ENCODE results near the gene ESF1. TPM values are rescaled to one million over a fixed set of nuclear protein-coding genes. Genes with fewer than 3 reads are reported as not detected.
"Not testable (repeated sequence)": the region's sequence is repeated elsewhere in the genome, so short reads cannot be mapped to it uniquely, and the experiment has no call there.

Gene ESF1
- total RNA-seq, 1 donor from 2014 or later = 9.3 TPM

DNA sequence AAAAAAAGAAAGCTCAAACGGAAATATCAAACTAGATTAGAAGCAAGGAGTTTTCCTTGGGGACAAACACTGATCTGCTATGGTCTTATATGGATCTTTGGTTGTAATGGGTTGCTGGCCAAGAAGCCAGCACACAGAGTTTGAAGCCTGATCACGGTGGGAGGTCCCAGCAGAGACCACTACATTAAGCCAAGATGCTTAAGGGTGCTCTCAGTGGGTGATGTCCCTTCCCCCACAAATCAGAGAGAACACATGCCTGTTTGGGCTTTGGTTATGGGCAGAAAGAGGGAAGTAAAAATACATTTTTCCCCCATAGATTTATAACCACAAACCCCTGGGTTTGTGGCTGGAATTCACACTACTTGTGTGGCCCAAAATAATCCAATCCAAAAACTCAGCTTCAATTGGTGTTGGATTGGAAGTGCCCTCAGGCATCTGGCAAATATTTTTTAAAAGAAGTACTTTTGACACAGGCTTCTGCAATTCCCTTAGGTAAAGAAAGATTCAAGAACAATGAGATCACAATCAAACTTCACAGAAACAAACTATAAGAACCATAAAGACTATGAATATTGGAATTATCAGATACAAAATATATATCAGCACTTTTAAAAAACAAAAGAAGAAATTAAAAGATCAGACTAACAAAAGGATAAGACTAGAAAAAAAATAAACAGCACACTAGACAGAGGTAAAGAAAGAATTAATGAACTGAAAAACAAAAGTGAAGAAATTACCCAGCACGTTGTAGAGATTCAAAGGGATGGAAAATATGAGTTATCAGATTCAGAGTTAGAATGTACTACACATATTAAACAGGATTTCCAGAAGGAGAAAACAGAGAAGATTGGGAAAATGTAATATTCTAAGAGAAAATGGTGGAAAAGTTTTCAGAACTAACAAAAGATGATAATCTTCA lies 44.7 kb downstream of the ESF1 start:
- DNase-seq (ENCODE audit: low read depth in 2 of 2) = no peak

DNA sequence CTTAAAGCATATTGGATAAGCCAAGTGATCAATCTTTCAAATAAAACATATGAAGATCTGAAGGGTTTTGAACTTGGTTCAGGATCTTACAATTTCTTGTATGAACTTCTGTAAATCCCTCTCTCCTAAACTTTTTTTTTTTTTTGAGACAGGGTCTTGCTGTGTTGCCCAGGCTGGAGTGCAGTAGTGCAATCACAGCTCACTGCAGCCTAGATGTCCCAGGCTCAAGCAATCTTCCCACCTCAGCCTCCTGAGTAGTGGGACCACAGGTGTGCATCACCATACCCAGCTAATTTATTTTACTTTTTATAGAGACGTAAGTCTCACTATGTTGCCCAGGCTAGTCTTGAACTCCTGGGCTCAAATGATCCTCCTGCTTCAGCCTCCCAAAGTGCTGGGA lies 46.5 kb downstream of the ESF1 start:
- DNase-seq (ENCODE audit: low read depth in 2 of 2) = not testable (repeated sequence)

DNA sequence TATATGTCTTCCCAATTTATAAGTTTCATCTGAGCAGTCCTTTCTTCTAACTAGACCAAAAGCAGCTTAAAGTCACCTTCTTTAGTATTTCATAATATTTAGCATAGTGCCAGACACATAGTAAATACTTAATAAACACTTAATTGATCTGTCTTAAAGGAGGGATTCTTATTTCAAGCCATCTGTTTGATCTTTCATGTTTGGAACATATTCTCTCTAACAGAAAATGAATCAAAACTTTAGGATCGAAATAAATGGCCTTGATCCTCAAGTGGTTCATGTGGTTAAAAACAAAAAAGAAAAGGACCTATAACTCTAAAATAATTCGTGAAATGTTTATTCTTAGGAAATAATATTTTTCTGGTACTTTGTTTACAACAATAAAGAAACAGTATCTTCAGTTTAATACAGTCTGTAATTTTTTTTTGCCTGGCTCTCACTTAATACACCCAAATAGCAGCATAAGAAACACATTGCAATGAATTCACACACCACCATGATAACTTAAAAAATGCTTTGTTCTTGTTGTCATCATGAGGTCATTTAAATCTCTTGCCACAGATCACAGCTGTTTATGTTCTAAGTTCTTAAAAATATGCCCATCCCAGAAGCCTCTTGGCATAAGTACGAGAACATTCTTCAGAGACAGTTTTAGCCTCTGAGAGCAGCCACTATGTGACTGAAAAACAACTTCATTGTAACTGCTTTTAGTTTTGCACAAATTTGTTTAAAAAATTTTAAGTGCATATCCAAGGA lies 48.1 kb downstream of the ESF1 start:
- DNase-seq (ENCODE audit: low read depth in 2 of 2) = no peak

DNA sequence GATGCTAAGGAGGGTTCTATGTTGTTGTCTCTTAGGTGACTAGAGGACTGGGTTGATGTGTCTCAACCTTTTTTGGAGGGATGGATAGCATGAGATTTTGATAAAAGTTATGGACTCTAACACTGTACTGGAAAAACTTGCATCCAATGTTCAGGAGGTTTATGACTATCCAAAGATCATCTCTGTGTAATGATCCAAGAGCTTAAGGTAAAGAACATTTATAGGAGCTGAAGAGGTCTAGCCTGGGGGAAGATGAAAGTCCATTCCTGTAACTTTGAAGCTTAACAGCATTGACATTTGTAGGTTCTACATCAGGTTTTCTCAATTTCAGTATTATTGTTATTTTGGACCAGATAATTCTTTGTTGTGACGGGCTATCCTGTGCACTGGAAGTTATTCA lies 48.9 kb downstream of the ESF1 start:
- DNase-seq (ENCODE audit: low read depth in 2 of 2) = no peak

DNA sequence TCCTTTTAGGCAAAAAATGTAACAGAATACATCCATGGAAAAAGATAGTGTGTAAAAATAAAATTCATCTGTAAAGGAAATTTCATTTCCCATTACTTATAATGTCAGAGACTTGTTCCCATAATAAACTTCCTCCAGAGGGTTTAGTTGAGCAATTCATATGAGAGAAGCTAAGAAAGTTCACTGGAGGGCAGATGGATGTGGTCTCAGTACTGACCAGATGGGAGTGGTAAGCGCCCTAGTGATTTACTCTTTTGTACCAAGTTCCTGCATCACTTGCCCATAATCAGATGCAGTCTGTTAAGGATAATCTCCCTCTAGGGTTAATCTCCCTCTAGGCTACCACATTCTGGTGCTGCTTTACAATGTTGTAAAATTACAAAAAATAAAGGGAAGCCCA lies 61.7 kb downstream of the ESF1 start:
- DNase-seq (ENCODE audit: low read depth in 2 of 2) = no peak

DNA sequence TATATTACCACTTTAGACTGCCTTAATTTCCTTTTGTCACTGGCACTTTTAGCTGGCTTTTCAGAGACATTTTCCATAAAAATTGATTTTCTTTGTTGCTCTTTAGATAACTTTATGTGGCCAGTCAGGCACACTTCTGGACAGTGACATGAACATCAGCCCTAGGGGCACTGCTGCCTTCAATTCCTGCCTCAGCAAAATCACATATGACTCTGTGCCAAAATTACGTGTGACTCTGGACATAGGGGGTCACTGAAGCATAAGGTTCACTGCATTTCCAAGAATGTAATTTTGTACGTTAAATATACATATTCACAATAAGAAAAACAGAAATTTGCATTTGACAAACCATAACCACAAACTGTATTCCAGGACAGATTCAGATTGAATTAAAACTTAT lies 66.5 kb downstream of the ESF1 start:
- DNase-seq (ENCODE audit: low read depth in 2 of 2) = no peak

DNA sequence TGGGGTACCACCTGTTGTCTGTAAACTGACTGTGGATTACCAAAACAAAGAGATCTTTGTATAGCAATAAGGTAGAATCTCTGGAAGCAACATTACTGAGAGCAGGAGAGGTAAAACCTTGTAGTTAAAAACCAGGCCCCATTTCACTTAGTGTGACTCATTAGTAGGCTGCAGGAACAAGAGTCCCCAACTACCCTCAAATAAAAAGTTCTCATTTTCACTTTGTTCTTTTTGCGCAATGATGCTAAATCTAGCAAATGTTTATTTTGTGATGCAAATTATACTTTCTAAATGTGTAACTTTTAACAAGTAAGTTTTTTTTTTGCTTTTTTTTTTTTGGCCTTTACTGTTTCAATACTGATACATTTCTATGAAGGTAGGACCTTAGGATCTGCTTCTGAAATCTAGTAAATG lies 67.1 kb downstream of the ESF1 start:
- DNase-seq (ENCODE audit: low read depth in 2 of 2) = no peak

DNA sequence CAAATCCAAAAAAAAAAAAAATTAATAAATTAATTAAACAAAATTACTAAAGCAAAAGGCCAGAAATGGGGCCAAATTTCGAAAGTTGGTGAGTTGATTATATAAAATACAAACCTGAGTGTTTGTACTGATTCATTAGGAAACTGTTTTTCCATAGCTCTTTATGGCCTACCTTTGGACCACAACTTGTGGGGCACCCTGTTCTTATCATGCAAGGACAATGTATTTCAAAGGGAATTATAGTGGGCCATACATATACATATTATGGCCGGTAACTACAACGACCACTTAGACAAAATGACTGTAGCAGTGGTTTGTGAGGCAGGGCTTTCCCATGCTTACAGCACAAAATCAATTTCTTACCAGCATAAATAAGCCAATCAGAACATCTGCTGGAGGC lies 69.5 kb downstream of the ESF1 start:
- DNase-seq (ENCODE audit: low read depth in 2 of 2) = no peak

DNA sequence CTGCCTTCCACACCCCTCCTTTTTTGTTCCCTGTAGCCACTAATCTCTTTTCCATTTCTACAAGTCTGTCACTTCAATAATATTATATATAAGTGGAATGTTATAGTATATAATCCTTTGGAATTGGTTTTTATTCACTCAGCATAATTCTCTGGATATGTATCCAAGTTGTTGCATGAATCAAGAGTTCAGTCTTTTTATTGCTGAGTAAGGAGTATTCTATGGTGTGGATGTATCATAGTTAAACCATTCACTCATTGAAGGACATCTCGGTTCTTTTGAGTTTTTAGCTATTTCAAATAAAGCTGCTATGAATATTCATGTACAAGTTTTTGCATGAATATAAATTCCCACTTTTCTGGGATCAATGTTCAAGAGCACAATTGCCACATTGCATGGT lies 76.5 kb downstream of the ESF1 start:
- no peak for DNase-seq (ENCODE audit: low read depth in 2 of 2)

DNA sequence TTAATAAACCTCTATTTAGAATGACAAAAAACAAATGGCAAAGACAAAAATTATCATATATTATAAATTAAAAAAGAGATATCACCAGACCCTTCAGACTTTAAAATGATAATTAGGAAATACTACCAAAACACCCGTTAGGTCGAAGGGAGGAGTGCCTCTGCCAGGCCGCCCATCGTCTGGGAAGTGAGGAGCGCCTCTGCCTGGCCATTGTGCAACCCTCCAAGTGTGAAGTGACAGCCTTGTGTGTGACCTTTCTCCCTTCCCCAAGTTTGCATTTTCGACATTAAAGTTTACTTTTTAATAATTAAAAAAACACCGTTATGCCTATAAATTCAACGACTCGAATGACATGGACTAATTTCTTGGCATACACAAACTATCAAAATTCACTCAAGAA lies 81.5 kb downstream of the ESF1 start:
- DNase-seq (ENCODE audit: low read depth in 2 of 2) = no peak

DNA sequence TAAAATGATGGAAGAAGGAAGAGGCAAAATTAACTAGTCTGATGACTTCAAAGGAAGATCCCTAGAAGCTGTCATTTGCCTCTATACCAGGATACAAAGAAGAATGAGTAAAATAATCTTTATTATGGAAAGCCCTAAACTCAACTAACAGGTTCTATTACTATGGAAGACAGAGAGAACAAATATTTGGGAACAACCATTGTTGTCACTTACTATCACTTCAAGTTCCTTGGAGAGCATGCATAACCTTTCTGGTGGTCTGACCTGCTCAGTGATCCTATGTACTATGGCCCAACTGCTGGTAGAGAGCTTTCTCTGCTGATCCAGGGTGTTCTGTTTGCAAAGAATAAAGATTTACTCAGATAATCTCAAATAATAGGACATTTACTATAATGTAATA lies 83.2 kb downstream of the ESF1 start:
- no peak for DNase-seq (ENCODE audit: low read depth in 2 of 2)

DNA sequence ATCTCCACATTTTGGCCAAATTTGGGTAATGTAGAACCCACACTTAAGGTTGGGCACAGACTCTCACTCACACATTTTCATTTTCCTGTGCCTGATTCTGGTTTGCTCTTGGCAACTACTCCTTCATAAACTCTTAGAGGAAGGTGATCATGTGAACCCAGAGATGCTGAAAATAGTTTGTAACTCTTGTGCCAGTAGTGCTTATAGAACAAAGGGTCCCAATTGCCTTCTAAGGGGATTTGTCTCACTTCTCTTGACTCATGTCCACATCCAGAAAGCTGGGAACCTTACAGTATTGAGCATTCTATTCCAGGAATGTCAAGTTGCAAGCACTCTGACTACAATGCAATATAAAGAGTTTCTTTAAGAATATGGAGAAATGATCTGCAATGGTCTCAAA lies 84.0 kb downstream of the ESF1 start:
- DNase-seq (ENCODE audit: low read depth in 2 of 2) = no peak

DNA sequence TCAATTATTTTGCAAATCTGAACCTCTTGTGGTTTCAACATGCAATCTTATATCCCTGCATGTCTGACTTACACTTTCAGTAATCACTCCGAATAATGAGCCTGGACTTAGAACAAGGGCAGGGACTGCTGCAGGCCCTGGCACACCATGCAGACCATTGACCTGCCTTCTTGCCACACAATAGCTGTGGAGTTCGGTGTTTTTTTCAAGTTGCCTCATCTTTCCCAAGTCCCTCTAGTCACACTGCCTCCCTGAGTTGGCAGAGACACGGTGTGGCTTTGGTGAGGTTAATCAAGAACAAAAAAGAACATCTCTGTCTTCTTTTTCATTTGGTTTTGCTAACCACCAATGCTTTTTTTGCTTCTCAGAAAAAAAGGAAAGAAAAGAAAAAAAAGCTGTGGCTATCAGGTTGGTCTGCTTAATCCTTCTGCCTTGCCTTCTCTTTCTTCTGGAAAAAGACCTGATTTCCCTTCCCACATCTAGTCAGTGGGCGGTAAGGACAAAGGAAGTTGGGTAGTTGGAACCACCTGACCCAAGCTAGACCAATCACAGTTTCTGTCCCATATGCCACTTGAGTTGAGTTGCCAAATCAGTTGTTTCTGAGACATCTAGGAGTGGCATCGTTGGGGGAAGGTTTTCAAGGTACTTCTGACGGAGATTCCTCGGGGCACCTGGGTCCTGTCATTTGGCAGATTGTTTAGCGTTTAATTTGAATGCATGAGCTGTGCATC lies 90.1 kb downstream of the ESF1 start:
- DNase-seq (ENCODE audit: low read depth in 2 of 2) = no peak

DNA sequence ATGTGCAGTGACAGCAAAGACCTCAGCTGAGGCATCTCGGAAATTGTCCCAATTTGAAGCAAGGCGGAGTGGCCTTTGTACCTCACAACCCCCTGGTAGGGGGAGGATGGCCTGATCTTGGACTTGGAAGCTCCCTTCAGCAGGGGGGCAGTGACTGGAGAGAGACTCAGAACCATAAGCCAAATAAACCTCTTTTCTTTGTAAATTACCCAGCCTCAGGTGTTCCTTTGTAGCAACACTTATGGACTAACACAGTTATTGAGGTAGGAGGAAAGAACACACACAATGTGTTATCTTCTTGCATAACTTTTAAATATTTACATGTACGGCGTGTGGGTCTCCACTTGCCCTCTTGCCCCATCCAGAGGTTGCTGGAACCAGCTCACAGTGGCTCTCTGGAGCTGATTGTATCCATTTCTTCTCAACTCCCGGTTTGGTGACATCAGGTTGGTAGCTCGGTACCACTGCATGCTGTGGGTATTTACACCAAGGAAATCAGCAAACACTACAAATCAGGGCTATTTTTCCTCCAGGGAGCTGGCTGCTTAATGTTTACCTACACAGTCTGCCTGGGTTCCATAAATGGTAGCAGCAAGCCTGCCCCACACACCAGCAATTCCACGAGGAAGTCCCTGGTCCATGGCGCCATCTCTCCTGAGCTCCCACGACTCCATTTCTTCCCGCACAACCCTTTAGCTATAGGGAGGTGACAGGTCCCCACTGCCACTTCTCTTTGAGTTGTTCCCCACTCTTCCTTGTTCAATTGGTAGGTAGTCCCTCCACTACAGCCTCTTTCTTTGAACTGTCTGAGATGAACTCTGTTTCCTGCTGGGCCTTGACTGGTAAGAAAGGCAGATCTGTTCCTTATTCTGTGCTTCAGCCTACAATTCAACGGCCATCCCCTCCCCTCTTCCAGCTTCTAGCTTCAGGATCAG lies 91.7 kb downstream of the ESF1 start:
- no peak for DNase-seq (ENCODE audit: low read depth in 2 of 2)

DNA sequence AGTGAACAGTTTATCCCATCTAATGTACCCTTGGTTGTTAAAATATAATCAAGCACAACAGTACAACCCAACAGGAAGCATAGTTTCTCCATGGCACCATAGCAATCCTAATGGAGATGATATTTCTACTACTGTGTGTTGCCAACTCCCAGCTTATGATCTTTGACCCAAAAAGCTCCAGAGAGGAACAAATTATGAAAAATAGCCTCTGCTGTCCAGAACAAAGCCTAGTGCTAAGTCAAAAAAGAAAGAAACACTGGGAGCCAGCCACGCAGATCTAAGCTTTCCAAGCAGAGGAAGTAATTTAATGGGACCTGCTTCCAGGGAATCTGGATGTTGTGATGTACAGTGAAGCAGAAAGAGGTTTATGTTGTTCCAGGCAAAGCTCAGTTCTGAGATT lies 93.8 kb downstream of the ESF1 start:
- DNase-seq (ENCODE audit: low read depth in 2 of 2) = no peak

DNA sequence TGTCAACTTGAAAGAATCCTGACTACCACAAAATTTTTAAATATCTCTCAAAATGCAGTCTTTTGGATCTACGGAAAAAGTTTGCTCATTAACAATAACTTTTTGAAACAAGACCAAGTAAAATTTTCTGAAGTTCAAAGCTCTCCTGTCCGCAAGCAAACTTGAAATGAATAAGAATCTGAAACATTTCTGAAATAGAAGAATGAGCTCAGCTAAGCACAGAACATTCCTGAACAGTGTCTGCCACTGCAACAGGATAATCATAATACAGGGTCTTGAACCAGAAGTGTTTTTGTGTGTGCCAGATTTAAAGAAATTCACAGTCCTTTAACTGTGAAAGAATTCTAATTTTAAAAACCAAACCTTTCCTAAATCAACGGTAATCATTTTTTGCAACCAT lies 96.9 kb downstream of the ESF1 start:
- DNase-seq (ENCODE audit: low read depth in 2 of 2) = no peak

DNA sequence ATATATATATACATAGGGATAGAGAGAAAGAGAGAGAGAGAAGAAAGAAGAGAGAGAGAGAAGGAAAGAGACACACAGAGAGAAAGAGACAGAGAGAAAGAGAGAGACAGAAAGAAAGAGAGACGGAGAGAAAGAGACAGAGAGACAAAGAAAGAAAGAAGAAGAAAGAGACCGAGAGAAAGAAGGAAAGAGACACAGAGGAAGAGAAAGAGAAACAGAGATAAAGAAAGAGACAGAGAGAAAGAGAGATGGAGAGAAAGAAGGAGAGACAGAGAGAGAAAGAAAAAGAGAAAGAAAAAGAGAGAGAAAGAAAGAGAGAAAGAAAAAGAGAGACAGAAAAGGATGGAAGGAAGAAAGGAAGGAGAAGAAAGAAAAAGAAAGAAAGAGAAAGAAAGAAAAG lies 99.1 kb downstream of the ESF1 start:
- no peak for DNase-seq (ENCODE audit: low read depth in 2 of 2)

DNA sequence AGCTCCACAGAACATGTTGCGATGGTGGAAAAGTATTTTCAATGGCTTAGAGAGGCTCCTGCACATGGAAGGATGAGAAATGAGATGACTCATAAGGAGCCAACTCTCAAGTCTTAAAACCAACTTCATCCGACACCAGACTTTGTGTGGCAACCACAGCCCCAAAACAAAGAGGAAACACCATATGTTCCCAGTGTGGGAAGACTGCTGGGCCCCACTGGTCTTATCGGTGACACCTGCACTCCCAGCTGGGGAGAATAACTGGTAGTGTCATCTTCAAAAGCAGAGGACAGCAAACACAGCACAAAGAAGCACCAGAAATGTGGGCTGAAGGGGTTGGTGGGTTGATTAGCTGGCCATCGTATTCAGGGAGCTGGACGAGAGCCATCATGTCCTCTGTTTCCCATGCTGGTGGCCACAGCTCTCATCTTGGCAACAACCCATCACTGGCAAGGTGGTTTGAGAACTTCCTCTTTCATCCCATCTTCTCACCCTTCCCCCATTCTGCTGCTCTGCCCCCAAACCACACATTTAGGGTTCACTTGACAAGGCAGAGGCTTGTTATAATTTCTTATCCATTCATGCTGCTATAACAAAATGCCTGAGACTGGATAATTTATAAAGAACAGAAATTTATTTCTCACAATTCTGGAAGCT lies 100.0 kb downstream of the ESF1 start:
- no peak for DNase-seq (ENCODE audit: low read depth in 2 of 2)

DNA sequence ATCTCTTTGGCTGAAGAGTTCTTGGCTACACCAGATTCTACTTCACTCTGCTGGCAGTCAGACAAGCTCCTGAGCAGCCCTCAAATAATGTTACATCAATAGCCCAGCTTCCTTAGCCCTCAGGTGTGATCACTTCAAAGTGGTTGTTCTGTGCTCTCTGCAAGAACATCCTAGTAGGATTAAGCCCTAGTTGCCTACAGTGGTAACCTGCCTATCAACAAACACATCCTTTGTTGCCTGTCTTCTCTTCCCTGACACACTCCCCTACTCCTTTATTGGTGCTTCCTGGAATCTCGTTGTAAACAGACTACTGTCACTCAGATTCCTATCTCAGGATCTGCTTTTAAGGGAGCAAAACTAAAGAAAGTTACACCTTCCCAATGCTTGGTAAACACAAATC lies 100.9 kb downstream of the ESF1 start:
- DNase-seq (ENCODE audit: low read depth in 2 of 2) = no peak

DNA sequence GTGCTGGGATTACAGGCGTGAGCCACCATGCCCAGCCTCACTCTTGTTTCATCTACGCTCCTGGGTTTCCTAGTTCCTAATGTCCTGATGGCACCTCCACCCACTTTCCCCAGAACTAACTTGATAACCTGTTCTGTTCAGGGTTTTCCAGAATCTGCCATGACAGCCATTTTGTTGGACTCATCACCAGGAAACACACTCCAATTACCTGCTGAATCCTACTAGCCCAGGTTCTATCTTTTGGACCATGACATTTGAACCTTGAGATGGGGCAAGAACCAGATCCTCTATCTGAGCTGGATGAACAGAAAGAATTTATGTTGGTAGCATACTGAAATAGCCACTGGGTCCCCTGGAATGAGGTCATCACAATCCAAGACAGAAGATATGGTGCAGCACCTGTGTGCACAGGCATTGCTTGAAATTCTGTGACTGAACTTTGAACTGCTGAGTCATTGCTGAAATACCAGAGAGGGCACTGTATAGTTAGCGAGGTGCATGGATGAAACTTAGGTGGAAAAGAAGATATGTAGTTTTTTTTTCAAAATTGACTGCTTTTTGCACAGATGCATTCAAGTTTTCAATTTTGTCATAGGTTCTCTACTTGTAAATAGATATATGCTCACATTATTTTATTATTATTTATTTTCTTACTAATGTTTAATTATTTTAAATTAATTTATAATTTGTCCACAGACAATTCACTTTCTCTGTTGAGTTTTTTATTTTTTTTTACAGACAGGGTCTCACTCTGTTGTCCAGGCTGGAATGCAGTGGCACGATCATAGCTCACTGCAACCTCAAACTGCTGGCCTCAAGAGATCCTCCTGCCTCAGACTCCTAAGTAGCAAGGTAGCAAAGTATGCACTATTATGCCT lies 103.2 kb downstream of the ESF1 start:
- DNase-seq (ENCODE audit: low read depth in 2 of 2) = no peak

Data from lung microvascular endothelial cell (primary cell).